GM18499 (cell line): ENCODE results near the gene LIN52.

ENCODE experiments used
- ATAC-seq: cut with Tn5 transposase; IDR thresholded peaks from one replicate; pipeline ENCODE4 v1.9.1; 2021; ENCODE audit warnings: moderate number of reproducible peaks; ENCODE audit not compliant: insufficient read depth, unreplicated experiment

LIN52 gene

DNA sequence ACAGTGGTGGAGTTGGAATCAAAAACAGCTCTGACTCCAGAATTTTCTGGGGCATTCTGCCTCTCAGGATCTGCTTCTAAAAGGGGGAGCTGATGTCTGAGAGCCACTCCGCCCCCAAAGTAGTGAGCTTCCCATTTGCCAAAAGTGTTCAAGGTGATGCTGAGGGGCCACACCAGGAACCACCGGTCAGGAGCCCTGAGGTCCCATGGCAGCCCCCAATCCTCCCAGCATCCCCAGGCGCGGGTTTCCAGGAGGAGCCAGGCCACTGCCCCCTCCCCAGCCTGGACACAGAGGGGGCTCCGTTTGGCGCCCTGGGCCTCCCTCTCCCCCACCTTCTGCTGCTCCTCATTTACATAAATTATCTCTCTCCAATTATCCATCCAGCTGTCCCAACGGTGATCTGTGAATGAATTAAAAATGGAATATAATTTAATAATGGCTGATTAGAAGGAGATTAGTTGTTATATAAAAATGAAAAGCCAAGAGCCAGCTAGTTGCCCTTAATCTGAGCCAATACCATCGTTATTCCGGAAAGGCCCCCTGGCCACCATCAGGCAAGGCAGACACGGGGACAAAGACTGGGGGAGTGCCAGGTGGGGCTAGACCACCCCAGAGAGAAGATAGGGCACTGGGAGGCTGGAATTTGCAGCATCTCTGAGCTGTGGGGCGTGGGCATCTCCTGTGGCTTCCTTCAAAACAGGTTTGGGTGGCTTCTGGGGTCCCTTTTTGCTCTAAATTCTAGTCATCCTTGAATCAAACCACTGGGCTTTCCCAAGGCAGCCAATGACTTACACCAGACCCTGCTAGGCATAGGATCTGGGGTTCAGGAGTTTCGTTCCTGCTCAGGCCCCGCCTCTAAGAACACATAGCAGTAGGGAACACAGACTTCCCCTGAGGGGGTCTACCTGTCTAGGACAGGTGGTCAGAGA, 134.8 kb downstream of the LIN52 start:
- no peak for ATAC-seq

DNA sequence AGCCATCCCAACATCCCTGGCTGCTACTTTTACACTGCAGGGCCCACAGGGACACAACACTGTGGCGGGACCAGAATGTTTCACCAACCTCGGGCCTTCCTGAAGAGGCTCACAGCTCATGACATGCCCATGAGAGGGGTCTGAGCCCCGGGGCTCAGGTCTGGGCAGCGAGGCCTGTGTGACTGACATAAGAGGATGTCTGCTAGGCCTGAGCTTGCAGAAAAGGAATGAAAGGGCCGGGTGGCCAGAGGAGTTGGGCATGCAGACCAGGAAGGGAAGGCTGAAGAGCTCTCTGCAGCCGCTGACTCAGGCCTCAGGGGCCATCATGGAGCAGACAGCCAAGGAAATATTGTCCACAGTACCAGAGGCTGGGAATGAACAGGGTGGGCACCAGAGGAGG, 136.2 kb downstream of the LIN52 start:
- ATAC-seq, result no peak

DNA sequence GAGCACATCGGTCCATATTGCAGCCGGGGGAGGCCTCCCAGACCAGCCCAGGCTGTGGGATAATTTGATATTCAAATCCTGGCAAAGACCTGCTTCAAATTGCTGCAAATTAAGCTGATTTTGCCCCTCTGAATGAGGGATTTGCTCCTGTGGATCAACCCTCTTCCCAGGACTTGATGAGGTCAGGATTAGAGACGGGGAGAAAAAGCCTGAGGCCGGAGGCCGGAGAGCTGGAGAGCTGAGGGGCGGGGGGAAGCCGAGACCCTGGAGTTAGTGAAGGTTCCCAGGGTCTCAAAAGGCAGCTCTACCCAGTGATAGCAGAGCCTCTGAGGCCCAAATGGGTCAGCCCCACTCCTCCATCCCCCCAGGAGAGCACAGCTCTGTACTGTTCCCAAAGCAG, 137.0 kb downstream of the LIN52 start:
- ATAC-seq, result no peak

DNA sequence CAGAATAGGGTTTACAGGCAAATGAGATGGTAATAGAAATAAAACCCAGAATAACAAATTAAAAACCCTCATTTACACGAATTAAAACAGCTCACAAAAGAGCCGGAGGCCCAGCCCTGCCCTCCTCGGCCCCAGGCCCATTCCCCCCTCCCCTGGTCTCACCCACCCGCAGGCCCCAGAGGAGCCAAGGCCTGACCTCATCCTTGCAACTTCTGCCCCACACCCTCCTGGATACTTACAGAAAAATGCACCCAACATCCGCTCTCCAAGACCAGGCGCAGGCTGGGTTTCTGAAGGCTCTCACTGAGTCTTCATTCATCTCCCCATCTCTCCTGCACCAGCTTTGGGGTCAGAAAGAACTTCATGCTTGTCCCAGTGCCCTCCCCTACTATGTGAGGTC, 138.3 kb downstream of the LIN52 start:
- ATAC-seq, result no peak

DNA sequence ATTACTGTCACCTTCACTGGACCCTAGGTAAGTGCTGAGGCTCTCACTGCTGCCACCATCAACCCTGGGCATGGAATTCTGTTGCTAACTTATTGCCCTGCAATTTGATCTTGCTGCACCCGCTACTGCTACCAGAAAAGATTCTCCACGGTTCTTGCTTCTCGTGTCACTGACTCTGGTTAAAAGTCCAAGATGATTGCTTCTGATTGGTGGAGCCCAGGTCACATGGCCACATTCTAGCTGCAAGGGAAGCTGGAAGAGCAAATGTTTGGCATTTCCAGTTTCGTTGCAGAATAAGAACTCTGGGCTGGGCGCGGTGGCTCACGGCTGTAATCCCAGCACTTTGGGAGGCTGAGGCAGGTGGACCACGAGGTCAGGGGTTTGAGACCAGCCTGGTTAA, 147.0 kb downstream of the LIN52 start:
- no peak for ATAC-seq

DNA sequence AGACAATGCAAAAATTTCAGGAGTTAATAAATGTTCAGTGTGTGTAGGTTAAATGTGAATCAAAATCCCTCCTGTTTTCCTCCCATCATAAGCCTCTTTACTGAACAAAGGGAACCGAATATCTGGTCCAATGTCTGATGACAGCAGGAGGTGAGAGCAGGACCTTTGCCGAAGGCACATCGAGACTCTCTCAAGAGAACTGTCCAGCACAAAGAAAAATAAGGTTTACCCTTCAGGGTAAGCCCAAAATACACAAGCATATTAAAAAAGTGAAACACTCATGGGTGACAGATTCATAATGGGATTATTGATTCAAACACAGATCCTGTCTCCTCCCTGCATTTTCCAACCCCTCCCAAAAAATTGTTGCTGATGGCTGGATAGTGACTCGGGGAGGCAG, 150.3 kb downstream of the LIN52 start:
- no peak for ATAC-seq

DNA sequence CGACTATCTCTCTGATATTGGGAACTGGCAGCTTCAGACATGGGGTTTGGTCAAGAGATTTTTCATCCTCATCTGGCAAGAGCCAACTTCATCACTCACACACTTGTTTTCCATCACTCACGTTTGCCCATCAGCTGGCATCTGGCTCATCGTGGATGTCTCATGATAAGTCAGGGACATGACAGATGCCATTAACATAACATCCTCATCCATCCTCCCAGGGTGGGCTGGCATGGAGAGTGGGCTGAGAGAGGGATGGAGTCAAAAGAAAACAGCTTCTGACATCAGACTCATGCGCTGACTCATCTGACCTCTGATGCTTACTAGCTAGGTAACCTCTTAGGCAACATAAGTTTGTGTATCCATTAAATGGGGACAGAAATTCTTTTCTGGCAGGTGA, 152.7 kb downstream of the LIN52 start:
- no peak for ATAC-seq

DNA sequence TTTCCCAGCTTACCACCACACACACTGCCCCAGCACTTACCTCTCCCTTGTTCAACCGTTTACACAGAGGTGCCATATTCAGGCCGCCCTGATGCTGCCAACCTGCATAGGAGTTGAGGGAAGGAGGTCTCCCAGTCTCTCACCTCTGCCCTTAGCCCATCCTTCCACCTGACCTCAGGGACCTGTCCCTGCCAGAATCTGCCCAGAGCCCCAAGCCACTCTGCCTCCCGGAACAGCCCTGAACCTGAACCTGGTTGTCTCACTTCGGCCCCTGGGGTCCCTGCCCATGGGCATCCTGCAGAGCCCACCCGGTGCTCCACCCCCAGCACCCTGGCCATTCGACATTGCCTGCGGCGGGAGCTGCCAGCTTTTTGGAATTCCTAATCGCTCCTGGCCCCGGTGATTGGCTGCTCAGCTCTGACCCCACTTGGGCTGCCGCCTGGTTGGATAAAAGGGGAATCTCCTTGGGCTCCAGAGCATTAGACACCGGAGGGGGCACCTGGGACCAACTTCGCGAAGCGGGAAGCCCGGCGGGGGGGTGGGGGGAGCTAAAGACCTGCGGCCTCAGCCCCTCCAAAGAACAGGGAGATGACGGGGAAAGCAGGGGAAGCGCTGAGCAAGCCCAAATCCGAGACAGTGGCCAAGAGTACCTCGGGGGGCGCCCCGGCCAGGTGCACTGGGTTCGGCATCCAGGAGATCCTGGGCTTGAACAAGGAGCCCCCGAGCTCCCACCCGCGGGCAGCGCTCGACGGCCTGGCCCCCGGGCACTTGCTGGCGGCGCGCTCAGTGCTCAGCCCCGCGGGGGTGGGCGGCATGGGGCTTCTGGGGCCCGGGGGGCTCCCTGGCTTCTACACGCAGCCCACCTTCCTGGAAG, 154.5 kb downstream of the LIN52 start, which contains the start of gene VSX2:
Gene VSX2, plus strand, starts transcription at position 476 of the 874 bp plus-strand sequence. Its CDS starts 113 bp downstream, at position 589.
- ATAC-seq, result no peak

DNA sequence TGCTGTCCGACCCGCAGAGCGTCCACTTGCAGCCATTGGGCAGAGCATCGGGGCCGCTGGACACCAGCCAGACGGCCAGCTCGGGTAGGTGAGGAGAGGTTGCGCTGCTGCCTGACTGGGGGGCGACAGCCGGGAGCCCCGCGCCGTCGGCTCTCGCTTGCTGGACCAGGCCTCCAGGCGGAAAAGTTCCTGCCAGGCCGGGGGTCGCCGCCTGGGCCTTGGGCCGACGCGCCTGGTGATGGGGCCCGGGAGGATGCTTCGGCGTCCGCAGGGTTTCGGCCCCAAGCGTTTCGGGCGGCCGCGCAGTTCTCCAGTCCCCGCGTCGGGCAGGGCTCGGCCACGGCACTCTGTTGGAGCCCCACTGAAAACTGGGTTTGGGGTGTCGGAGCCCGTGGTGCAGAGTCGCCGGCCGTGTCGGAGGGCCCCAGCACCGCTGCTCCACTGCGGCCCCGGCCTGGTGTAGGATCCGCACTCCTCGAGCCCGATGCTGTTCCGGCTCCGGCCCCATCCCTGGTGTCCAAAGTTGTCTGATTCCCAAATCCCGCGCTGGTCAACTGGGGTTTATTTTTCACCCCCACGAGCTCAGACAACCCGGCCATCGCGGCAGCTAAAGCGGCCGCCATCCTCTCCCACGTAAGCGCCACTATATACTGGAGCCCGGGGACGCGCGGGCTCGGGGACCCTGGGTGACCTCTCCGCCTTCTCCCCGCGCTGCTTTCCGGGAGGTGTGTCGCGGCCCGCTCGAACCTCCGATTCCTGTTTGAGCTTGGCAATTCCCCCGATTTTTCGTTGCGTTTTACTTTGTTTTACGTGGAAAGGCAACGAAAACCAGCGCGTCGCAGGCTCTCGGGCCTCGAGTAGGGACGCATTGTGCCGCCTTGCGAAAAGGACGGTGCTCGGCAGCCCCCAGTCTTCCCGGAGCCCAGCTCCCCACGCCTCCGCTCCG, 155.4 kb downstream of the LIN52 start:
- ATAC-seq, result no peak

DNA sequence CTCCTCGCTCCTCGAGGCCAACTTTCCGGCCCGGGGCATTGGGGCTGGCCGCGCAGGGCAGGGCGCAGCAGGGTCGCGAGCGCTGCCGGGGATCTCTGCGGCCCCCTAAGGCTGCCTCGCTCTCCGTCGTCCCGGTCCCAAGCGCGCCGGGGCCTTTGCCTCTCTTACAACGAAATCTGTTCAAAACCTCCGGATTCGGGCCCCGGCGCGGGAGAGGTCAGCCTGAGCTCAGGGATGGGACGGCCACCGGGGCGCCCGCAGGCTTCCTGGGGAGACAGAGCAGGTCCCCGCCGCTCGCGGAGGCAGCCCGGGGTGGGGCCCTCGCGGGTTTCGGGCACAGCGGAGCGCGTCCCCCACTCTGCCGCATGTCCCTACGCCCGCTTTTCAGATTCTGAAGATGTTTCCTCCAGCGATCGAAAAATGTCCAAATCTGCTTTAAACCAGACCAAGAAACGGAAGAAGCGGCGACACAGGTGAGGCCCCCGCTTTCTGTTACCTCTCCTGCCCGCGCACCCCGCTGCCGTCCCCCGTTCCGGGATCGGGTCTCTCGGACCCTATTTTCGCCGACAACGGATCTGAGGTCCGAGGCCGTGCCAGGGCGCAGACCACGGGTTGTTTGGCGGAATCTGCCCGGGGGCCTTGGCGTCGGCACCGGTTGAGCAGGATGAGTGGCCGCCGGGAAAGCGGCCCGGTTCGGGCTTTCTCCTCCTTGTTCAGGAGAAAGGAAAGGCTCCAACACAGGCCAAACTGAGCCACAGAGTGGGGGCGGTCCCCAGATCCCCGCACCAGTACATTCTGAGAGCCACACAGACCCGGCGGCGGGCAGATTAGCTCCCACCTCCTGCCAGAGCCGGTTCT, 156.3 kb downstream of the LIN52 start:
- no peak for ATAC-seq

DNA sequence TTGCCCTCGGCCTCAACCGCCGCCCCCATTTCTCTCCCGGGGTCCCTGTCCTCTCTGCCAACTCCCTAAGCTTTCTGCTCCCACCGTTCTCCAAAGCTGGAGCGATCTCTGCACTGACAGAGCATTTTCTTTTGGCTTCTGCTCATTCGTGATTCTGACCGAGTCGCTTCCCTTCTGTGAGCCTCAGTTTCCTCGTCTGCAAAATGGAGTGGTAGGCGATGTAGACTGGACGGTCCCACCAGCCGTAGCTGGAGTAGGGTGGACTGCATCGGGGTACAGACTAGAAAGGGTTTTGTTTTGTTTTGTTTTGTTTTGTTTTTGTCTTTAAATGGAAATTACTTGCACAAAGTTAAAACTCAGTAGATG, 156.9 kb downstream of the LIN52 start:
- ATAC-seq, result no peak

DNA sequence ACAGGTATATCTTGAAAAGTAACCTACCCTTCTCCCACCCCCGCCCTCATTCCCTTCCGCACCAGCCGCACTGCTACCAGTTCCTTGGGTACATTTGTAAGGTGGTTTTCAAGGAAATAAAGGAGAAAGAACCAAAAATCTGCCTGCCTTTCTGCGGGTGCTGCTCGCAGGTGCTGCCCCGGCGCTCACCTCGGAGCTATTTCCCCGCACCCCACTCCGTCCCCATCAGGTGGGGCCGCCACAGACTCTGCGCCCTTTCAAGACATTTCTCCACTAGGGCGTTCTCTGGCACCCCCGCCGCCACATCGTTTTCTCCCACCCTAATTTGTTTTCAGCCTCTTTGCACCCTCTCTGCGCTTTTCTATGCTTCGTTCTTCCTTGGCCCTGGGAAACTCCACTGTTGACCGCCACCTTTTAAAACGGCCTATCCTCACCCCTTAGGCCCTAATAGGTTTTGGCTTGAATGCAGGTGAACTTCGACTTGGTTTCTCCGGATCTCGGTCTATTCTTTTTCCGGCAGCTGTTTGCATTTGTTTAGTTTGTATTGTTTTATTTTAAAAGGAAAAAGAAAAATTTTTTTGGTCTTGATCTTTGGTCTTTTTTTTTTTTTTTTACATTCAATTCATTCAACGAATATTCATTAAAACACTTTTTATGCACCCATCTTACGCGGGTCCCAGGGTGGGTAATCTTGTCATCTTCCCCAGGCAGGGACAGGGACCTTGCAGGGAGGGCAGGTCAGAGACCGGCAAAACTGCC, 157.4 kb downstream of the LIN52 start:
- no peak for ATAC-seq

DNA sequence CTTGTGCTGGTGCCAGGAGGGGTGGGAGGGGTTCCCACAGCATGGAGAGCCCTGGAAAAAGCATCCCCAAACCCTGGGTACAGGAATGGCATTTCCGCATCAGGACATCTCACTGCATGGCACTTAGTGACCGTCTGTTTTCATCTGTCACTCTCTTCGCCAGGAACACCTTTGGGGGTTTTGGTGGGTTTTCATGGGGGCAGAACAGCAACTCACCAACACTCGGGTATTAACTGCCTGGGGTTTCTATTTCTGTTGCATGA, 158.0 kb downstream of the LIN52 start:
- ATAC-seq, result no peak

DNA sequence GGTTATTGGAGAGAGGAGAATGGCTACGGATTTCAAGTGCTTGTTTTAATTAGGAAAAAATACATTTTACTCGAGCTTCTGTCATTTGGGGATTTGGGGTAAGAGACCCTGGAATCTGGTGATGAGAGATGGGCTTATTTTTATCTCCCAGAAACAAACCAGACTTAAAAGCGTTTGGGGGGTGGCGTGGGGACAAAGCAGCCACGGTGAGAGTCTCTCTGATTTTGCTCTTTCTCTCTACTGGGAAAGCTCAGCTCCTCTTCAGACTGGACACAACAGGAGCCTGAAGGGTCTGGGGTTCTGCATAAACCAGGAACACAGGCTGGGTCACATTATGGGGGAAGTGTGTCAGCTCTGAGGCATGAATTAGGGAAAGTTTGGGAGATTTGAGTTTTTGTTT, 158.3 kb downstream of the LIN52 start:
- no peak for ATAC-seq

DNA sequence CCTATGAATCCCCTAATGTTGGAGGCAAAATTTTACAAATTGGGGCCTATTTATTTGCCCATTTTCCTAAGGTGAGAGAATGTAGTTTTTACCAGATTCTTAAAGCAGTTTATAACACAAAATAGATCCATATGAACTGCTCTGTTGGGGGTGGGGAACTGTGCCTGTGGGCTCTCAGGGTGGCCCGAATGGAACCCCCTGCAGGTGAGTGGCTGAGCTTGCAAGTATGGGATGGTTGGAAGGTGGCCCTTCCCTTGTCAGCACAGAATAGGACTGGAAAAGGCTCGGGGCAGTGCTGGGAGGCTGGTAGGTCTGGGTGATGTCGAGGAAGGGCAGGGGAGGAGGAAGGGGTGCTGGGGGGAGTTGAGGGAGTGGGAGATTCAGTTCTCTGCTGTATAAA, 159.4 kb downstream of the LIN52 start:
- no peak for ATAC-seq

DNA sequence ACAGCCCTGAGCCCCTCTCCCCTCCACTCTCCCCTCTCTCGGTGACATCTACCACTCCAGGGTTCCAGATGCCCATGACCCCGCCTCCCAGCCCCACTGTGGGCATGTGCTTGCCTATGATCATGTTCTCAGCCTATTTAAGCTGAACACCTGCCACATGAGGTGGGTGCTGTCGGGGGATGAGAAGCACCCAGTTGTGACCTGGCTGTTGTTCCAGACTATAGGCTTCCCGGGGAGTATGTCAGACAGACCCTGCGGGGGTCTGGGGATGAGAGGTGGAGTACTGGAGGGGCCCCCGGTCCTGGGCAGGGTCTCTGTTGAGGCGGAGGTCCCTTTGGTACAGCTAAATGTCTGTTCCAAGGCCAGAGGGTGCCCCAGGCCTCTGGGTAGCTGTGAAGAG, 160.5 kb downstream of the LIN52 start:
- ATAC-seq, result no peak

DNA sequence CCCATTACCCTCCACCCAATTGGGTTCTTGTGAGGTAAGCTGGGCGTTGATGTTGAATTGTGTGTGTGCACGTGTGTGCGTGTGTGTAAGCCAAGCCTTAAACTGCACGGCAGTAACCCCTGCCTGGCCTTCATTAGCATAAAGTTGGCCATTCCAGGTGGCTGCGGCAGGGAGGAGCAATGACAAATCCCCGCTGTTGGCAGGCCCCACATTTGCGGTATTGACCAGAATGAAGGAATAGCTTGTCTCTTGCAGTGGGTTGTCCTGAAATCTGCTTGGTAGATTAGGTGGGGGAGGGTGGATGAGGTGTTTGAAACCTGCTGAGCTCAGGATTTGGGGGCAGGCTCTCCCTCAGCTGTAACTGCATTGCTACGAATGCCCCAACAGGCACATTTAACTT, 161.8 kb downstream of the LIN52 start:
- no peak for ATAC-seq

DNA sequence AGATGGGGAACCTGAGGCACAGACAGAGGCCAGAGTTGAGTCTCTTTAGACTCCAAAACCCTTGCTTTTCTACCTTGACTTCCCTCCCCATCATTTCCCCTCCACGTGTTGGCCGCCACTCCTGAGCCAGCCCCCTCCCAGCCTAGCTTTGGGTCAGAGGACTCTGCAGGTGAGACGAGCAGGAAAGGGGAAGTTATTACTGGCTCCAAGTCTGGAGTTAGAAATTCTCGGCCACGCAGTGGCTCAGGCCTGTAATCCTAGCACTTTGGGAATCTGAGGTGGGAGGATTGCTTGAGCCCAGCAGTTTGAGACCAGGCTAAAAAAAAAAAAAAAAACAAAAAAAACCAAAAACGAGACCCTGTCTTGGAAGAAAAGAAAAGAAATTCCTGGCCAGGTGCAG, 163.3 kb downstream of the LIN52 start:
- ATAC-seq, result no peak
